ENCODE results near the gene UTP25. TPM values are rescaled to one million over a fixed set of nuclear protein-coding genes. Genes with fewer than 3 reads are reported as not detected.
A peak's percentile ranks its signal among the peaks of the same experiment; 100 is the strongest.

UTP25 gene
- total RNA-seq, 4 donors from 2014 or later: 3.7 to 8.0 (median 7.3) TPM

GRCh38 chr1:209800984-209801834, 26.6 kb upstream of the UTP25 start:
- no peak for DNase-seq (ENCODE audit: extremely low spot score)
- no peak overlapping the region for H3K4me3 ChIP-seq
- no peaks in the 10 kb centered on the region for H3K36me3 ChIP-seq

GRCh38 chr1:209802117-209802779, 25.5 kb upstream of the UTP25 start:
- peak overlapping the region in 1 of 4 donors; percentile 14 for H3K27ac ChIP-seq (replicated peaks in 1 of 4)
- WGBS: 94% methylated on average over 4 of the region's 4 CpGs
- intact Hi-C loops (cut with DNase I): no loop called here
- DNase-seq (ENCODE audit: extremely low spot score): no peak
- peaks cover 5 to 20% (median 16%) of the 10 kb centered on the region in 4 donors for H3K4me1 ChIP-seq
- H3K4me3 ChIP-seq: no peak overlapping the region
- peaks cover 0 to 9% (median 0%) of the 10 kb centered on the region in 4 donors for H3K27me3 ChIP-seq
- H3K36me3 ChIP-seq: no peaks in the 10 kb centered on the region
- TF ChIP-seq EP300 (IDR thresholded peaks at IDR 0.05) (no peak), POLR2A (IDR thresholded peaks at IDR 0.05; ENCODE audit: low read depth) (no peak)
- H3K9me3 ChIP-seq: no peaks in the 10 kb centered on the region

More at GRCh38 chr1:209800984-209801834, 26.6 kb upstream of the UTP25 start:
- Histone ChIP-seq H3K27ac (replicated peaks in 1 of 4) (peak overlapping the region in 1 of 4 donors; percentile 14), H3K27me3 (peaks cover 0 to 9% (median 0%) of the 10 kb centered on the region in 4 donors), H3K4me1 (peaks cover 5 to 19% (median 14%) of the 10 kb centered on the region in 4 donors), H3K9me3 (no peaks in the 10 kb centered on the region)
- TF ChIP-seq EP300 (IDR thresholded peaks at IDR 0.05) (no peak), CTCF (IDR thresholded peaks at IDR 0.05) (no peak), POLR2AphosphoS5 (IDR thresholded peaks at IDR 0.05) (no peak)
- intact Hi-C loops (cut with DNase I): no loop called here
- WGBS: 47% methylated on average over 5 of the region's 5 CpGs

- intact Hi-C loops (cut with DNase I): no loop called here
- DNase-seq (ENCODE audit: extremely low spot score): no peak
- peaks cover 10 to 20% (median 16%) of the 10 kb centered on the region in 4 donors for H3K4me1 ChIP-seq
- no peak overlapping the region for H3K27ac ChIP-seq (replicated peaks in 1 of 4)
- H3K27me3 ChIP-seq: peaks cover 0 to 9% (median 0%) of the 10 kb centered on the region in 4 donors
- no peaks in the 10 kb centered on the region for H3K36me3 ChIP-seq
- H3K4me3 ChIP-seq: no peak overlapping the region
- WGBS: 94% methylated on average over 4 of the region's 4 CpGs
- no peak for TF ChIP-seq POLR2A (IDR thresholded peaks at IDR 0.05; ENCODE audit: low read depth)
- no peak for TF ChIP-seq EP300 (IDR thresholded peaks at IDR 0.05)
- no peak for TF ChIP-seq POLR2AphosphoS5 (IDR thresholded peaks at IDR 0.05)
- no peak for TF ChIP-seq CTCF (IDR thresholded peaks at IDR 0.05)
- no peaks in the 10 kb centered on the region for H3K9me3 ChIP-seq
These were observed 25.0 kb upstream of the UTP25 start for GRCh38 chr1:209802780-209803152.

GRCh38 chr1:209803568-209803967, 24.2 kb upstream of the UTP25 start:
- Histone ChIP-seq H3K27ac (replicated peaks in 1 of 4) (no peak overlapping the region), H3K4me3 (no peak overlapping the region), H3K27me3 (peaks cover 0 to 9% (median 0%) of the 10 kb centered on the region in 4 donors), H3K36me3 (no peaks in the 10 kb centered on the region), H3K9me3 (no peaks in the 10 kb centered on the region), H3K4me1 (peaks cover 10 to 24% (median 21%) of the 10 kb centered on the region in 4 donors)
- no peak for DNase-seq (ENCODE audit: extremely low spot score)
- intact Hi-C loops (cut with DNase I): no loop called here
- 63% methylated on average over 1 of the region's 1 CpG for WGBS
- TF ChIP-seq POLR2A (IDR thresholded peaks at IDR 0.05; ENCODE audit: low read depth): no peak
- TF ChIP-seq POLR2AphosphoS5 (IDR thresholded peaks at IDR 0.05): no peak
- no peak for TF ChIP-seq CTCF (IDR thresholded peaks at IDR 0.05)
- no peak for TF ChIP-seq EP300 (IDR thresholded peaks at IDR 0.05)

GRCh38 chr1:209805341-209805781, 22.4 kb upstream of the UTP25 start:
- DNase-seq (ENCODE audit: extremely low spot score): no peak
- peaks cover 0 to 9% (median 0%) of the 10 kb centered on the region in 4 donors for H3K27me3 ChIP-seq
- H3K4me1 ChIP-seq: peaks cover 8 to 24% (median 21%) of the 10 kb centered on the region in 4 donors
- H3K36me3 ChIP-seq: no peaks in the 10 kb centered on the region
- intact Hi-C loops (cut with DNase I): no loop called here
- 63% methylated on average over 11 of the region's 19 CpGs for WGBS
- H3K4me3 ChIP-seq: peak overlapping the region; percentile 36 to 53 (median 45)
- peak overlapping the region in 1 of 4 donors; percentile 17 for H3K27ac ChIP-seq (replicated peaks in 1 of 4)
- TF ChIP-seq POLR2A (IDR thresholded peaks at IDR 0.05; ENCODE audit: low read depth) (no peak), EP300 (IDR thresholded peaks at IDR 0.05) (no peak), POLR2AphosphoS5 (IDR thresholded peaks at IDR 0.05) (no peak), CTCF (IDR thresholded peaks at IDR 0.05) (no peak)
- no peaks in the 10 kb centered on the region for H3K9me3 ChIP-seq
